ENCODE results near the gene CAMK1D. TPM values are rescaled to one million over a fixed set of nuclear protein-coding genes. Genes with fewer than 3 reads are reported as not detected.

CAMK1D gene
- polyA plus RNA-seq, 1 donor (not counting 4 experiments of a cell fraction or from before 2014, with no cell fraction given): 0.76 TPM

GRCh38 chr10:12743941-12744340 is 394.6 kb downstream of the CAMK1D start:
- no peak for DNase-seq (ENCODE audit: low read depth, low spot score)
- Histone ChIP-seq H3K36me3 (ENCODE audit: control insufficient read depth in 2 of 2, extremely low read depth in 1 of 2, insufficient read depth in 2 of 2, low read length in 2 of 2) (no peaks in the 10 kb centered on the region), H3K9me1 (ENCODE audit: control insufficient read depth, extremely low read depth, insufficient read depth, low read length) (no peaks in the 10 kb centered on the region), H3K27ac (ENCODE audit: control insufficient read depth, insufficient read depth, low read length) (no peak overlapping the region), H3K9me3 (ENCODE audit: control insufficient read depth, low read depth, low read length) (no peaks in the 10 kb centered on the region), H3K27me3 (ENCODE audit: control insufficient read depth, extremely low read depth, insufficient read depth, low read length) (peaks cover 3% of the 10 kb centered on the region), H3K9ac (ENCODE audit: control insufficient read depth, extremely low read depth, insufficient read depth, low read length) (no peak overlapping the region), H3K4me2 (ENCODE audit: control insufficient read depth, extremely low read depth, insufficient read depth, low read depth, low read length) (no peak overlapping the region), H3K4me1 (ENCODE audit: control insufficient read depth, extremely low read depth, insufficient read depth, low read length) (no peaks in the 10 kb centered on the region), H4K20me1 (ENCODE audit: control insufficient read depth, extremely low read depth, insufficient read depth, low read length) (no peaks in the 10 kb centered on the region), H3K4me3 (ENCODE audit: control insufficient read depth in 2 of 3, extremely low read depth in 1 of 3, insufficient read depth in 2 of 3, low read depth in 1 of 3, low read length in 3 of 3) (no peak overlapping the region), H2AFZ (ENCODE audit: control insufficient read depth, low read length) (no peak overlapping the region), H3K79me2 (ENCODE audit: control insufficient read depth, insufficient read depth, low read length) (no peaks in the 10 kb centered on the region)
- FAIRE-seq: no peak
- no peak for TF ChIP-seq EZH2 (IDR thresholded peaks at IDR 0.05; ENCODE audit: low read length)
- TF ChIP-seq CTCF (optimal IDR thresholded peaks at IDR 0.05 in 1 of 3, IDR thresholded peaks at IDR 0.05 in 1 of 3, conservative IDR thresholded peaks at IDR 0.05 in 1 of 3; ENCODE audit: extremely low read depth in 1 of 3, insufficient read depth in 2 of 3, low read length in 3 of 3): no peak
- dilution Hi-C loops (cut with MboI; ENCODE audit: extremely low pct_ligation_motif_present, low sequenced_read_pairs): no loop called here

DNA sequence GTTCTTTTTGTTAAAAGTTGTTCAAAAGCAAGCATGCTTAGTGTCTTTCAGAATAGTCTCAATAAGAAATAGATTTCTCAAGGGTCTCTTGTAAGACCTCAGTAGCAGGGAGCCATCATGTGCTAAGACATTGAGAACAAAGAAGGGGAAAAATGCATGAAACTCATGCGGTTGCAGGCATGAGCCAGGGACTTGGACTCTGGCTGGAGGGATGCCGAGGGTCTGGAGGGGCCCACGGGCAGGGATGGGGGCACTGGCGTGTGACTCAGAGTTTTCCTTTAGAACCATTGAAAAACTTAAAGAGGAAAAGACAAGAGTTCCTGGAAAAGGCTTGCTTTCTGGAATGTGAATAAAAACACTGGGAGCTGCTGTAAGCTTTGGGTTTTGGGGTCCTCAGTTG is 398.8 kb downstream of the CAMK1D start:
- Histone ChIP-seq H3K27me3 (ENCODE audit: control insufficient read depth, extremely low read depth, insufficient read depth, low read length) (no peaks in the 10 kb centered on the region), H3K79me2 (ENCODE audit: control insufficient read depth, insufficient read depth, low read length) (no peaks in the 10 kb centered on the region), H3K4me1 (ENCODE audit: control insufficient read depth, extremely low read depth, insufficient read depth, low read length) (no peaks in the 10 kb centered on the region), H3K4me3 (ENCODE audit: control insufficient read depth in 2 of 3, extremely low read depth in 1 of 3, insufficient read depth in 2 of 3, low read depth in 1 of 3, low read length in 3 of 3) (no peak overlapping the region), H4K20me1 (ENCODE audit: control insufficient read depth, extremely low read depth, insufficient read depth, low read length) (no peaks in the 10 kb centered on the region), H3K9me1 (ENCODE audit: control insufficient read depth, extremely low read depth, insufficient read depth, low read length) (no peaks in the 10 kb centered on the region), H2AFZ (ENCODE audit: control insufficient read depth, low read length) (no peak overlapping the region), H3K9me3 (ENCODE audit: control insufficient read depth, low read depth, low read length) (no peaks in the 10 kb centered on the region), H3K27ac (ENCODE audit: control insufficient read depth, insufficient read depth, low read length) (no peak overlapping the region), H3K36me3 (ENCODE audit: control insufficient read depth in 2 of 2, extremely low read depth in 1 of 2, insufficient read depth in 2 of 2, low read length in 2 of 2) (no peaks in the 10 kb centered on the region), H3K9ac (ENCODE audit: control insufficient read depth, extremely low read depth, insufficient read depth, low read length) (no peak overlapping the region), H3K4me2 (ENCODE audit: control insufficient read depth, extremely low read depth, insufficient read depth, low read depth, low read length) (no peak overlapping the region)
- DNase-seq (ENCODE audit: low read depth, low spot score) (no peak), FAIRE-seq (no peak)
- TF ChIP-seq EZH2 (IDR thresholded peaks at IDR 0.05; ENCODE audit: low read length): no peak
- no peak for TF ChIP-seq CTCF (optimal IDR thresholded peaks at IDR 0.05 in 1 of 3, IDR thresholded peaks at IDR 0.05 in 1 of 3, conservative IDR thresholded peaks at IDR 0.05 in 1 of 3; ENCODE audit: extremely low read depth in 1 of 3, insufficient read depth in 2 of 3, low read length in 3 of 3)
- dilution Hi-C loops (cut with MboI; ENCODE audit: extremely low pct_ligation_motif_present, low sequenced_read_pairs): no loop called here

All from keratinocyte (primary cell).